SW 1271 (cell line): ENCODE measurements around the gene SLC35F6.
A peak's percentile ranks its signal among the peaks of the same experiment; 100 is the strongest.
"Not testable (repeated sequence)": the region's sequence is repeated elsewhere in the genome, so short reads cannot be mapped to it uniquely, and the experiment has no call there.

Source experiments
- DNase-seq, 2 experiments: peaks; one replicate each; lab custom pipeline; 2025; lab: John Stamatoyannopoulos, UW

The SLC35F6 gene

GRCh38 chr2:26784570-26785234 is 20.6 kb downstream of the SLC35F6 start:
- no peak for DNase-seq

GRCh38 chr2:26785431-26786206 is 21.5 kb downstream of the SLC35F6 start, which contains the start of gene CENPA:
Gene CENPA (plus strand): TSS chr2:26786056. CDS start chr2:26786197, 141 bp downstream.
- peak; percentile 100 for DNase-seq

GRCh38 chr2:26786207-26787028 is 22.3 kb downstream of the SLC35F6 start:
- DNase-seq = no peak

- DNase-seq = no peak
Observed at GRCh38 chr2:26792720-26793119, 28.6 kb downstream of the SLC35F6 start.

- no peak for DNase-seq
Observed at GRCh38 chr2:26793518-26793917, 29.4 kb downstream of the SLC35F6 start.

- not testable (repeated sequence) for DNase-seq
Observed at GRCh38 chr2:26795135-26795534, 31.1 kb downstream of the SLC35F6 start.

GRCh38 chr2:26801328-26801727 is 37.2 kb downstream of the SLC35F6 start:
- no peak for DNase-seq

GRCh38 chr2:26801796-26802195 is 37.7 kb downstream of the SLC35F6 start:
- no peak for DNase-seq

GRCh38 chr2:26805241-26805676 is 41.2 kb downstream of the SLC35F6 start:
- peak; percentile 30 to 41 for DNase-seq

- DNase-seq = no peak
Observed at GRCh38 chr2:26807788-26808460, 43.8 kb downstream of the SLC35F6 start.

GRCh38 chr2:26809211-26809610 is 45.1 kb downstream of the SLC35F6 start:
- no peak for DNase-seq

- DNase-seq = no peak
Observed at GRCh38 chr2:26809876-26810577, 45.9 kb downstream of the SLC35F6 start.

- no peak for DNase-seq
Observed at GRCh38 chr2:26811261-26811660, 47.2 kb downstream of the SLC35F6 start.

- no peak for DNase-seq
Observed at GRCh38 chr2:26811791-26812694, 48.0 kb downstream of the SLC35F6 start.

- DNase-seq = no peak
Observed at GRCh38 chr2:26812731-26813130, 48.6 kb downstream of the SLC35F6 start.

GRCh38 chr2:26814072-26814765 is 50.1 kb downstream of the SLC35F6 start:
- DNase-seq = not testable (repeated sequence)

- DNase-seq = no peak
Observed at GRCh38 chr2:26816893-26817292, 52.8 kb downstream of the SLC35F6 start.

- no peak for DNase-seq
Observed at GRCh38 chr2:26818255-26818654, 54.2 kb downstream of the SLC35F6 start.

- no peak for DNase-seq
Observed at GRCh38 chr2:26818972-26819371, 54.9 kb downstream of the SLC35F6 start.

- no peak for DNase-seq
Observed at GRCh38 chr2:26820932-26821331, 56.8 kb downstream of the SLC35F6 start.
